ENCODE measurements around the gene BLVRB.

The BLVRB gene

DNA sequence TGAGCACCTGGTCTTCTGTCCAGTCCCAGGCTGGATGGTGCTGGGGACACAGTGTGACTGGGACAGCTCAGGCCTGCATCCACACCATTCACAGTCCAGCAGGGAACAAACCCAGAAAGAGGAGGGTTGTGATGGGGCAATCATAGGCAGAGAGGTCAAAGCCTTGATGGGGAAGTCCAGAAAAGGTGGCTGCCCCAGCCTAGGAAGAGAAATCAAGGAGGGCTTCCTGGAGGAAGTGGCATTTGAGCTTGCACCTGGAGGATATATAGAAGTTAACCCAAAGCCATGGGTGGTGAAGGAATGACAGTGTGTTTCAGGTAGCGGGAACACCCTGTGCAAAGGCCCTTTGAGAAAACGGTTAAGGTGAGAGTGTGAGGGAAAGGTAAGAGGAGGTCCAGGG lies 49.8 kb downstream of the BLVRB start:
- ChIA-PET CTCF (interaction anchor here (1.1 to 2.8 kb wide), 4 partner anchors 9 to 187 kb away, joined by 3 to 11 read pairs (median 4); partner anchors contain the start of gene SERTAD1), POLR2A (no interaction called here)
- TF ChIP-seq, protein P1, sequence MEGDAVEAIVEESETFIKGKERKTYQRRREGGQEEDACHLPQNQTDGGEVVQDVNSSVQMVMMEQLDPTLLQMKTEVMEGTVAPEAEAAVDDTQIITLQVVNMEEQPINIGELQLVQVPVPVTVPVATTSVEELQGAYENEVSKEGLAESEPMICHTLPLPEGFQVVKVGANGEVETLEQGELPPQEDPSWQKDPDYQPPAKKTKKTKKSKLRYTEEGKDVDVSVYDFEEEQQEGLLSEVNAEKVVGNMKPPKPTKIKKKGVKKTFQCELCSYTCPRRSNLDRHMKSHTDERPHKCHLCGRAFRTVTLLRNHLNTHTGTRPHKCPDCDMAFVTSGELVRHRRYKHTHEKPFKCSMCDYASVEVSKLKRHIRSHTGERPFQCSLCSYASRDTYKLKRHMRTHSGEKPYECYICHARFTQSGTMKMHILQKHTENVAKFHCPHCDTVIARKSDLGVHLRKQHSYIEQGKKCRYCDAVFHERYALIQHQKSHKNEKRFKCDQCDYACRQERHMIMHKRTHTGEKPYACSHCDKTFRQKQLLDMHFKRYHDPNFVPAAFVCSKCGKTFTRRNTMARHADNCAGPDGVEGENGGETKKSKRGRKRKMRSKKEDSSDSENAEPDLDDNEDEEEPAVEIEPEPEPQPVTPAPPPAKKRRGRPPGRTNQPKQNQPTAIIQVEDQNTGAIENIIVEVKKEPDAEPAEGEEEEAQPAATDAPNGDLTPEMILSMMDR (IDR thresholded peaks at IDR 0.05; ENCODE audit: control extremely low read depth, extremely low read depth, low read depth, missing control alignments): no peak
- no peak for DNase-seq (ENCODE audit: extremely low spot score)

DNA sequence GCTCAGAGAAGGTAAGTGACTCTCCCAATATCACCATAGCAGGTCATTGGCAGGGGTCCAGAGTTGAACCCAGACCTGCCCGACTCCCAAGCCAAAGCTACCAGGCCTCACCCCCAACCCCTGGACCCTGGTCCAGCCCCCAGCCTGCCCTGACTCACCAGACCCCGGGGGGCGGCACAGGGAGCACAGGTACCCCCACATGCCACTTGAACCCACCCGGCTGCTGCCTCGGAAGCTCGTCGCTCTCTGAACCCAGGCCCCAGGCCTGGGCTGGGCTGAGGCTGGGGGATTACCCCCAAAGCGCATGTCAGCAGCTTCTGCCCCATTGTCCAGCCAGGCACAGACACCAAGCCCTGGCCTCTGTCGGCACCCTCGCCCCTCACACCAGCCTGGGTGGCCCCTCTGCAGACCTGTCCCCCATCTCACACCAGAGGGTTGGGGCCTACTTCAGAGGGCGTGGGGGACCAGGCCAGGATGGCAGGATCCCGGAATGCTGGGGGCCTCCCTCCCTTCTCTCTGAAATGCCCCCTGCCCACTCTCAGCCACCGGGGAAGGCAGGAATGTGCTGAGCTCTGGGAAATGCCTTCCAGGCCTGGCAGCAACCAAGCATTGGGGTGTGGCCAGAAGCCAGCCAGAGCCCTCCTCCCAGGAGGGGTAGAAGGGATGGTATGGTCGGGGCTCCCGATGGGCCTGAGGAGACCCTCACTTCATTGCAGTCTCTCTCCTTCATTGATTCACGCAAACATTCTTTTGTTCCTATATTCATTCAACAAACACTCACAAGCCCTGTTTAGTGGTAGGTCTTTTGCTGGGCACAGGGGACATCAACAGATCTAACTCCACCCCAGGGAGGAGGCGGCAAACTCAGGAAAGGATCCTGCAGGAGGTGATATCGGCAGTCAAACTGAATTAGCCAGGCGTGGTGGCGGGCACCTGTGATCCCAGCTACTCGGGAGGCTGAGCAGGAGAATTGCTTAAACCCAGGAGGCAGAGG lies 50.7 kb downstream of the BLVRB start:
- DNase-seq (ENCODE audit: extremely low spot score): no peak
- POLR2A ChIA-PET: no interaction called here
- TF ChIP-seq, protein P1 (IDR thresholded peaks at IDR 0.05; ENCODE audit: control extremely low read depth, extremely low read depth, low read depth, missing control alignments): no peak
- CTCF ChIA-PET: interaction anchor here (0.9 to 2.8 kb wide), 5 partner anchors 10 to 188 kb away, joined by 3 to 11 read pairs (median 4); partner anchors contain the start of gene SERTAD1

DNA sequence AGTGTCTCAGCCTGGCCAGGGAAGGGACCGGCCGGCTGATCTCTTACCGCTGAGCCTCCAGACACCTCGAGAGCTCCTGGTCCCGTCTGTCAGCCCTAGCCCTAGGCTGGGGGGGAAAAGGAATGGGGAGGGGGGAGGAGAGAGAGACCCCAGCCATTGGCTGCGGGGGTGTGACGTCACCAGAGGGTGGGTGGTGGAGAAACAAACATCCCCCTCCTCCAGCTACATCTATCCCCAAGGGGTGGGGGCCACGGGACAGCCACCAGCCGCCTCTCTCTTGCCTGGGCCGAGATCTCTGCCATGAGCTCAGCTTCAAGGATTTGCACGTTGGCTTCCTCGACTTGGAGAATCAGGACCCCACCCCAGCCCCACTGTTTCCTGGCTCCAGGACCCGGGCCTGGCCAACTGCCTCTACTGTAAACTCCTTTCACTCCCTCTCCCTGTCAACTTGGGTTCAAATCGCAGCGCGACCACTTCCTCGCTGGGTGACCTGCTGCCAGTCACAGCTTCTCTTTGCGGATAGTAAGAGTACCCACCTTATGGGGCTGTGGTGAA lies 52.2 kb downstream of the BLVRB start, which contains the start of gene PRX:
PRX (minus strand) TSS at position 88 of the 555 bp plus-strand sequence. CDS start 5,446 bp downstream, outside the sequence.
- POLR2A ChIA-PET: interaction anchor here (0.8 kb wide), 1 partner anchor 7 kb away, joined by 3 read pairs; no protein-coding TSS in a partner anchor
- peak; percentile 14 for DNase-seq (ENCODE audit: extremely low spot score)
- TF ChIP-seq, protein P1 (IDR thresholded peaks at IDR 0.05; ENCODE audit: control extremely low read depth, extremely low read depth, low read depth, missing control alignments): no peak
- CTCF ChIA-PET: interaction anchor here (1.4 to 2.9 kb wide), 4 partner anchors 9 to 51 kb away, joined by 3 to 12 read pairs (median 7); partner anchors contain the start of gene SERTAD1

DNA sequence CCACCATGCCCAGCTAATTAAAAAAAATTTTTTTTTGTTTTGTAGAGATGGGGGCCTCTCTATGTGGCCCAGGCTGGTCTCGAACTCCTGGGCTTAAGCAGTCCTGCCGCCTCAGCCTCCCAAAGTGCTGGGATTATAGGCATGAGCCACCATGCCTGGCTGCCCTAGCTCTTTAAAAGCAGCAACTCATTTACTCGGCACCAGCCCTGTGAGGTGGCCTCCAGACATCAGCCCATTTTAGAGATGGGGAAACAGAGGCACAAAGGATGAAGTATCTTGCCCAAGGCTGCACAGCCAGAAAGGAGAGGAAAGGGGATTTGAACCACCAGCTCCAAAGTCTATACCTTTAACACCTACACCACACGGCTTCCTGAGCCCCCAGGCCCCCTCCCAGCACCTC lies 52.7 kb downstream of the BLVRB start:
- DNase-seq (ENCODE audit: extremely low spot score): no peak
- TF ChIP-seq, protein P1 (IDR thresholded peaks at IDR 0.05; ENCODE audit: control extremely low read depth, extremely low read depth, low read depth, missing control alignments): no peak
- ChIA-PET POLR2A (interaction anchor here (0.8 kb wide), 1 partner anchor 8 kb away, joined by 3 read pairs; no protein-coding TSS in a partner anchor), CTCF (interaction anchor here (1.4 to 2.9 kb wide), 5 partner anchors 8 to 51 kb away, joined by 3 to 35 read pairs (median 8); partner anchors contain the start of gene SERTAD1)

DNA sequence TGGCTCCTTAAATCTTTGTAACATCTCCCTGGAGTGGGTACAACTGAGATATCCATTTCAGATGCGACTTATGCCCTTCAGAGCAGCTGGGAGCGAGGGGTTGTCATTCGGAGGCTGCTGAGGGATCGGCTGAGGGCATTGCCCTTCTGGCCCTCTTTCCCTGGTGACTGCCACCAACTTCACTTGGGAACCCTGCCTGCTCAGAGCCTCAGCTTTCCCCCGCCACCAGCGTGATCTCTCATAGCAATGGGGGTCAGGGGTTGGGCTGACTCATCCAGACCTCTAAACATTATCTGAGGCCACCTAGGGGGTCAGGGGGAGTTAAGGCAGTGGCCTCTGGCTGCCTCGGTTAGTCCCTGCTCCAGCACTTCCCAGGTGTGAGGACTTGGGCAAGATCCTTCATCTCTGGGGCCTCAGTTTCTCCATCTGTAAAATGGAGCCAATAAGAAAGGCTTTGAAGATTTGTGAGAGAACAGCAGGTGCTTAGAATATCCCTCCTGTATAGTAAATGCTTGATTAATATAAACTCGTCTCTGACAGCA lies 53.5 kb downstream of the BLVRB start:
- TF ChIP-seq, protein P1 (IDR thresholded peaks at IDR 0.05; ENCODE audit: control extremely low read depth, extremely low read depth, low read depth, missing control alignments): no peak
- CTCF ChIA-PET: interaction anchor here (0.6 to 2.9 kb wide), 7 partner anchors 9 to 107 kb away, joined by 3 to 35 read pairs (median 6); partner anchors contain the start of gene SERTAD1
- DNase-seq (ENCODE audit: extremely low spot score): no peak
- POLR2A ChIA-PET: interaction anchor here (1.2 kb wide), 1 partner anchor 9 kb away, joined by 4 read pairs; no protein-coding TSS in a partner anchor
